ENCODE results near the gene DLEC1.

- TF ChIP-seq CTCF (conservative IDR thresholded peaks at IDR 0.05; ENCODE audit: low read length) (no peak), EZH2phosphoT487 (IDR thresholded peaks at IDR 0.05; ENCODE audit: borderline replicate concordance) (no peak)
These were observed 69.1 kb downstream of the DLEC1 start for GRCh38 chr3:38107911-38108648.

Measured in Loucy (cell line).